ENCODE data around the gene RTL10.

DNA sequence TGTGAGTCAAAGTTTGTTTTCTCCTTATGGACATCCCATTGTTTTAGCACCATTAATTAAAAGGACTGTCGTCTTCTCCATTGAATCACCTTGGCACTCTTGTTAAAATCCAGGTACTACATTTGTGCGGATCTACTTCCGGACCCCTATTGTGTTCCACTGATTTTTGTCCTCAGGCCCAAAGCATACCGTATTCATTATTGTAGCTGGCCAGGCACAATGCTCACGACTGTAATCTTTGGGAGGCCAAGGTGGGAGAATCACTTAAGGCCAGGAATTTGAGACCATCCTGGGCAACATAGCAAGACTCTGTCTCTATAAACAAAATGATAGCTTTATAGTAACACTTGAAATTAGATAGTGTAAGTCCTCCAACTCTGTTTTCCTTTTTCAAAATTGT, 8.9 kb upstream of the RTL10 start:
- no peak for TF ChIP-seq CTCF (IDR thresholded peaks at IDR 0.05; ENCODE audit: insufficient read depth, low read length, poor library complexity, severe bottlenecking)
- no peak for TF ChIP-seq EZH2phosphoT487 (conservative IDR thresholded peaks at IDR 0.05; ENCODE audit: low read length)
